Thyroid gland (tissue), 4 donors: Measurements from ENCODE around the gene FNDC5. TPM values are rescaled to one million over a fixed set of nuclear protein-coding genes. Genes with fewer than 3 reads are reported as not detected.

Experiments
- DNase-seq, 2 donors: peaks; one replicate each; pipeline ENCODE4 v3.0.0-alpha.2; 2019
- H3K27ac ChIP-seq, 3 donors: fragments of 200-600 bp; sonication (generic); 1 replicate in 2 of 3; 2 replicates in 1 of 3; pipeline ENCODE4 v1.5.1; 2016 to 2019; ENCODE audit warnings: mild to moderate bottlenecking in 1 of 3, moderate library complexity in 1 of 3
- H3K27me3 ChIP-seq: fragments of 200-600 bp; sonication (generic); one replicate; pipeline ENCODE4 v1.5.1; 2019
- H3K36me3 ChIP-seq, 2 donors: fragments of 200-600 bp; sonication (generic); one replicate each; pipeline ENCODE4 v1.5.1; 2016 to 2019
- H3K4me1 ChIP-seq, 2 donors: fragments of 200-600 bp; sonication (generic); one replicate each; pipeline ENCODE4 v1.5.1; 2017 to 2019
- H3K4me3 ChIP-seq, 3 donors: fragments of 200-600 bp; sonication (generic); replicated peaks in 1 of 3; 1 replicate in 2 of 3; 2 replicates in 1 of 3; pipeline ENCODE4 v1.5.1; 2016; ENCODE audit warnings: mild to moderate bottlenecking in 1 of 3
- H3K9me3 ChIP-seq: fragments of 200-600 bp; sonication (generic); one replicate; pipeline ENCODE4 v1.5.1; 2017
- CTCF ChIP-seq, 6 experiments: fragments of 200-600 bp in 3 of 6; fragments of 450-650 bp in 3 of 6; sonication (generic) in 3 of 6; IDR thresholded peaks; one replicate each; pipeline ENCODE4 v1.5.1; 2016 to 2019; ENCODE audit warnings: antibody characterized with exemption in 6 of 6, mild to moderate bottlenecking in 2 of 6, inconsistent platforms in 1 of 6, moderate library complexity in 1 of 6
- POLR2A ChIP-seq, 2 donors: fragments of 450-650 bp; IDR thresholded peaks; one replicate each; pipeline ENCODE4 v1.6.1; 2017; ENCODE audit warnings: antibody characterized with exemption in 2 of 2, mild to moderate bottlenecking in 2 of 2, moderate library complexity in 1 of 2
- WGBS, 2 donors: methylation state at CpG; one replicate each; pipeline ENCODE4 v1.1.5; 2017; 5-methylcytosine and 5-hydroxymethylcytosine counted together
- intact Hi-C: fragments of 100-400 bp; cut with DNase I; formaldehyde crosslinking; loops from one replicate; pipeline ENCODE4 v1.15.1; 2023
- total RNA-seq, 4 donors: library from RNA; depleted of rRNA; stranded (reverse); fragments of >200 nt; gene quantifications; one replicate each; pipeline ENCODE4 v1.2.3, GENCODE V29; 2016

The FNDC5 gene
- total RNA-seq, 4 donors from 2014 or later, result 0.27 to 4.0 (median 1.5) TPM

GRCh38 chr1:32884726-32885125 is 14.0 kb upstream of the FNDC5 start:
- 41 to 46% methylated on average over 8 of the region's 12 CpGs for WGBS, 2 donors
- H3K4me3 ChIP-seq, result no peak overlapping the region
- DNase-seq, result no peak
- no peak overlapping the region for H3K27ac ChIP-seq
- H3K36me3 ChIP-seq, result no peaks in the 10 kb centered on the region
- peaks cover 0 to 12% of the 10 kb centered on the region in 2 donors for H3K4me1 ChIP-seq
- no peak for TF ChIP-seq POLR2A (IDR thresholded peaks at IDR 0.05)
- no peak for TF ChIP-seq CTCF (IDR thresholded peaks at IDR 0.05)
- peaks cover 11% of the 10 kb centered on the region for H3K27me3 ChIP-seq
- no peaks in the 10 kb centered on the region for H3K9me3 ChIP-seq
- intact Hi-C loops, result no loop called here

- intact Hi-C loops, result no loop called here
These were observed 13.3 kb upstream of the FNDC5 start for GRCh38 chr1:32884032-32884372.

GRCh38 chr1:32883338-32884031 is 12.8 kb upstream of the FNDC5 start:
- intact Hi-C loops, result no loop called here
- 83 to 90% methylated on average over 7 of the region's 7 CpGs for WGBS, 2 donors
- H3K4me1 ChIP-seq, result peaks cover 0 to 12% of the 10 kb centered on the region in 2 donors
- no peak for TF ChIP-seq CTCF (IDR thresholded peaks at IDR 0.05)
- no peak for TF ChIP-seq POLR2A (IDR thresholded peaks at IDR 0.05)
- no peaks in the 10 kb centered on the region for H3K36me3 ChIP-seq
- H3K27me3 ChIP-seq, result peaks cover 11% of the 10 kb centered on the region
- no peaks in the 10 kb centered on the region for H3K9me3 ChIP-seq
- H3K27ac ChIP-seq, result no peak overlapping the region
- H3K4me3 ChIP-seq, result no peak overlapping the region
- no peak for DNase-seq

More at GRCh38 chr1:32884032-32884372, 13.3 kb upstream of the FNDC5 start:
- 61 to 68% methylated on average over 4 of the region's 4 CpGs for WGBS, 2 donors
- Histone ChIP-seq H3K27ac (no peak overlapping the region), H3K36me3 (no peaks in the 10 kb centered on the region), H3K4me3 (no peak overlapping the region), H3K27me3 (peaks cover 11% of the 10 kb centered on the region), H3K9me3 (no peaks in the 10 kb centered on the region), H3K4me1 (peaks cover 0 to 12% of the 10 kb centered on the region in 2 donors)
- no peak for TF ChIP-seq CTCF (IDR thresholded peaks at IDR 0.05)
- no peak for TF ChIP-seq POLR2A (IDR thresholded peaks at IDR 0.05)
- DNase-seq, result no peak

GRCh38 chr1:32881871-32882850 is 11.4 kb upstream of the FNDC5 start:
- Histone ChIP-seq H3K27ac (no peak overlapping the region), H3K4me1 (peaks cover 0 to 12% of the 10 kb centered on the region in 2 donors), H3K27me3 (peaks cover 6% of the 10 kb centered on the region), H3K36me3 (no peaks in the 10 kb centered on the region), H3K9me3 (no peaks in the 10 kb centered on the region), H3K4me3 (no peak overlapping the region)
- TF ChIP-seq CTCF (IDR thresholded peaks at IDR 0.05) (no peak), POLR2A (IDR thresholded peaks at IDR 0.05) (no peak)
- 28 to 38% methylated on average over 14 to 16 of the region's 22 CpGs for WGBS, 2 donors
- intact Hi-C loops, result no loop called here
- DNase-seq, result peak in 1 of 2 donors; percentile 39

GRCh38 chr1:32881291-32881690 is 10.6 kb upstream of the FNDC5 start:
- WGBS, 2 donors, result 71 to 86% methylated on average over 5 of the region's 5 CpGs
- TF ChIP-seq CTCF (IDR thresholded peaks at IDR 0.05), result no peak
- no peak for TF ChIP-seq POLR2A (IDR thresholded peaks at IDR 0.05)
- Histone ChIP-seq H3K4me1 (peaks cover 0 to 11% of the 10 kb centered on the region in 2 donors), H3K36me3 (no peaks in the 10 kb centered on the region), H3K9me3 (no peaks in the 10 kb centered on the region), H3K27ac (no peak overlapping the region), H3K4me3 (no peak overlapping the region), H3K27me3 (no peaks in the 10 kb centered on the region)
- DNase-seq, result no peak
- intact Hi-C loops, result no loop called here
